Fibroblast of mammary gland (primary cell): ENCODE data around the gene CNTRL.

ENCODE experiments used
- DNase-seq: peaks from one replicate; pipeline ENCODE4 v3.0.0-alpha.2; 2010; ENCODE audit warnings: low read depth
- H3K4me3 ChIP-seq: 2 replicates; pipeline ENCODE4 v1.5.1; 2011; ENCODE audit warnings: low read depth, mild to moderate bottlenecking, low read length, moderate library complexity; ENCODE audit not compliant: control insufficient read depth
- CTCF ChIP-seq: conservative IDR thresholded peaks from 2 replicates; pipeline ENCODE4 v1.5.1; 2011; ENCODE audit warnings: low read depth, low read length, inconsistent platforms; ENCODE audit not compliant: control insufficient read depth, insufficient read depth

Gene CNTRL

GRCh38 chr9:121225240-121225639 is 150.5 kb downstream of the CNTRL start:
- H3K4me3 ChIP-seq, result no peak overlapping the region
- no peak for TF ChIP-seq CTCF
- DNase-seq, result no peak

GRCh38 chr9:121226175-121226574 is 151.4 kb downstream of the CNTRL start:
- H3K4me3 ChIP-seq, result no peak overlapping the region
- no peak for TF ChIP-seq CTCF
- peak; percentile 49 for DNase-seq
